Raji (cell line): ENCODE data around the gene CLINT1.

ENCODE experiments used
- POLR2A ChIP-seq: IDR thresholded peaks from 2 replicates; pipeline ENCODE4 v1.6.1; 2011; ENCODE audit warnings: low read depth, low read length, control low read depth; ENCODE audit not compliant: insufficient read depth

Gene CLINT1

DNA sequence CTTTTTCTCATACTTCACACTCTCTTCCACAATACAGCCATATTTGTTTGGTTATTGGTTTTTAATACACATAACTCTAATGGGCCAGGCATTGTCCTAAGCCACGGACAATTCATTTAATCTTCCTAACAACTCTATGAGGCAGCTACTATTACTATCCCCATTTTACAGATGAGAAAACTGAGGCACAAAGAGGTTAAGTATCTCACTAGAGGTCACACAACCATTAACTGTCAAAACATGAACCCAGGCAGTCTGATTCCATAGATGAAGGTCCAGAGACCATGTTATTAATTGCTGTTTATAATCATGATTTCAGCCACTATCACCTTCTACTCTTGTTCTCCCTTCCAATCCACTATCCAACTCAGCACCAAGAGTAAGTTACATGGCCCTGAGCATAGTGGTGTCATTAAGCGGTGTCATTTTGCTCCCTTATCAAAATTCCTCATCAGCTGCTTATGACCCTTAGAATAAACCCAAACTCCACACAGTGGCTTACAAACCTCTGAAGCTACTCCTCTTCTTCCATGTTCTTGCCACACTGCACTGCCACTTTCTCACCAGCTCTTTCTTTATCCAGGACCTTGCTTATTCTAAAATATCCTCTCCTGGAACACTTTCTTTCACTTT, 22.7 kb downstream of the CLINT1 start:
- TF ChIP-seq POLR2A = no peak

GRCh38 chr5:157835041-157835440, 23.9 kb downstream of the CLINT1 start:
- no peak for TF ChIP-seq POLR2A

- TF ChIP-seq POLR2A = no peak
Measured at GRCh38 chr5:157828944-157829639, 29.9 kb downstream of the CLINT1 start.

DNA sequence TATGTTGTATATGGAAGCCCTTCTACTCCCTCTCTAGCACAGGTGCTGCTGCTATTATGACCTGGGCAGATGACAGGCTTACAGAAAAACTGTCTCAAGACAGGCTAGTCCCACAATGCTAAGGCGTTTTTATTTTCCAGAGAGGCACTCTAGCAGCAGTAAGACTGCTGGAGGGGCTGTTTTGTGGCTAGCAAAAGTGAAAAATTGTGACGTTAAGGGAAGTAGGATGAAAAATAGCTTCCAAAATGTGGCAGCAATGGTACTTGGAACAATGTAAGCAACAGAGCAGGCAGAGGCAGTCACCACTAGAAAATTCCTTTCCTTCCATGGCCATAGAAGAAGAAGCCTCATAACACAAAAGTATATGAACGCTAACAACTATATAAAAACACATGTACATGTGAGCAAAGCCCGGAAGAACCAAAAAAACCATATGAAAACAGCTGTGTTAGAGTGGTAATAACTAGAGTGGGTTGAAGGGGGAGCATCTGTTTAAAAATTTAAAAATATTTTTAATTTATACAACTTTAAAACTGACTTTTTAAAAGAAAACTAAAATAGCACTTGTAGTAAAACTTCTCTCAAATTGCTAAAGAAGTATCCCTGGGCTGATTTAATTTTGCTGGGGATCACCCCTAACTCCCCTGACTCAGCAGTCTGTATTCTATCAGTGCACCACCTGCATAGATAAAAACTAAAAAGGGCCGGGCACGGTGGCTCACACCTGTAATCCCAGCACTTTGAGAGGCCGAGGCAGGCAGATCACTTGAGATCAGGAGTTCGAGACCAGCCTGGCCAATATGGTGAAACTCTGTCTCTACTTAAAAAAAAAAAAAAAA, 30.6 kb downstream of the CLINT1 start:
- TF ChIP-seq POLR2A = no peak

DNA sequence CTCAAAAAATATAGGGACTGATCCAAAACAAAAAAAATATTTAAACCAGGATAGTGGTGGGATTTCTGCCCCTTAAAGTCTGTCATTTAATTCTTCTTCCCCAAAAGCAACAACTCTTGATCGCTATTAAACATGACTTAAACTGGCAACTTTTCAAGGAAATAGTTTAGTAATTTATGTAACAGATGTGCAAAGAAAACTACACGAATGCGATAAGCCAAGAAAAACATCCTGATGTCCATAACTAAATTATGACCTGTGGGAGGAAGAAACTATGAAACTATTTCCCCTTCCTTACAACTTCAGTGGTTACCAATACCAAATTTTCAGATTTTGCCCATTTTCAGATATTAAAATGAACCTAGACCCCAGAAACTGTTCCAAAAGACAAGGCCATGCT, 31.5 kb downstream of the CLINT1 start:
- TF ChIP-seq POLR2A = no peak

DNA sequence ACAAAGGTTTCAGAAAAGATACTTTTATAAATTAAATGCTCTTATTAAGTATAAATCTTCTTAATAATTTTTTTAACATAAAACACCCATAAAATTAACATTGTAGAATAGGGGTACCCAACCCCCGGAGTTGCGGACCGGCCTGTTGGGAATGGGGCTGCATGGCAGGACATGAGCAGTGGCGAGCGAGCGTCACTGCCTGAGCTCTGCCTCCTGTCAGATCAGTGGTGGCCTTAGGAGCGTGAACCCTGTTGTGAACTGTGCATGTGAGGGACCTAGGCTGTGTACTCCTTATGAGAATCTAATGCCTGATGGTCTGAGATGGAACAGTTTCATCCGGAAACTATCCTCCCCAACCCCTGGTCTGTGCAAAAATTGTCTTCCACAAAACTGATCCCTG, 35.3 kb downstream of the CLINT1 start:
- TF ChIP-seq POLR2A = no peak

DNA sequence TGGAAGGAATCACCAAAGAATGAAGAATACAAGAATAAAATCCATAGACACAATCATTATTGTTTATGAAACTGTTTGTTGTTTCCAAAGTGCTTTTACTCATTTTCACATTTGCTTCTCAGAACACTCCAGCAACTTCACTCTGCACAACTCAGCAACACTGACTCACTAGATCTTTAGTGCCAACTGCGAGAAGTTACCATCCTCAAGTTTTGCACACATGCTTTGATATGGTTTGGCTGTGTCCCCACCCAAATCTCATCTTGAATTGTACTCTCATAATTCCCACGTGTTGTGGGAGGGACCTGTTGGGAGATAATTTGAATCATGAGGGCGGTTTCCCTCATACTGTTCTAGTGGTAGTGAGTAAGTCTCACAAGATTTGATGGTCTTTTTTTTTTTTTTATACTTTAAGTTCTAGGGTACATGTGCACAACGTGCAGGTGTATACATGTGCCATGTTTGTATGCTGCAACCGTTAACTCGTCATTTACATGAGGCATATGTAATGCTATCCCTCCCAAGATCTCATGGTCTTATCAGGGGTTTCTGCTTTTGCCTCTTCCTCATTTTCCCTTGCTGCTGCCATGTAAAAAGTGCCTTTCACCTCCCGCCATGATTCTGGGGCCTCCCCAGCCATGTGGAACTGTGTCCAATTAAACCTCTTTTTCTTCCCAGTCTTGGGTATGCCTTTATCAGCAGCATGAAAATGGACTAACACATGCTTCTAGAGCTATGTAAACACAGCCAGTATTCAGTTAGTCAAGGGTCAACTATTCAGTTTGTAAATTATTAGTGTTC, 36.9 kb downstream of the CLINT1 start:
- no peak for TF ChIP-seq POLR2A

GRCh38 chr5:157821405-157821804, 37.5 kb downstream of the CLINT1 start:
- no peak for TF ChIP-seq POLR2A

GRCh38 chr5:157820593-157821252, 38.2 kb downstream of the CLINT1 start:
- TF ChIP-seq POLR2A = no peak

GRCh38 chr5:157819502-157820115, 39.3 kb downstream of the CLINT1 start:
- TF ChIP-seq POLR2A = no peak

GRCh38 chr5:157818368-157818767, 40.6 kb downstream of the CLINT1 start:
- no peak for TF ChIP-seq POLR2A

DNA sequence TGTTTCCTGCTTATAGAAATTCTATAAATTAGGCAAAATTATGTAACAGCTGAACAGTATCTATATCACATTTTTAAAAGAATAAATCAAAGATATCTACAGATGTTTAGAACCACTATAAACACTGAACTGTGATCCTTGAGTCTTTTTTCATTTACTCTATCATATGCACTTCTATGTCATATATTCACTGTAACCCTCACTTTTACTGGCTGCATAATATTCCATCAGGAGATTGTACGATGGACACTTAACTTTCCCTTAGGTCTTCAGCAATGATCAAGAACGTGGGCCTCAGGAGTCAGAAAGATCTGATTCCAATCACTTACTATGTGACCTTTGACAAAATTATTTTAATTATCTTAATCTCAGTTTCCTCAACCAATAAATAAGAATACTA, 41.0 kb downstream of the CLINT1 start:
- TF ChIP-seq POLR2A = no peak

- no peak for TF ChIP-seq POLR2A
Measured at GRCh38 chr5:157817387-157817702, 41.6 kb downstream of the CLINT1 start.

- TF ChIP-seq POLR2A = no peak
Measured at GRCh38 chr5:157816682-157817386, 42.1 kb downstream of the CLINT1 start.
